ENCODE data around the gene ZSWIM4.

ZSWIM4 gene

GRCh38 chr19:13835791-13836723 is 40.8 kb downstream of the ZSWIM4 start:
- no peak for DNase-seq (ENCODE audit: low read depth)

GRCh38 chr19:13838435-13839129 is 43.3 kb downstream of the ZSWIM4 start:
- no peak for DNase-seq (ENCODE audit: low read depth)

- DNase-seq (ENCODE audit: low read depth) = peak; percentile 71
These were observed 44.1 kb downstream of the ZSWIM4 start for GRCh38 chr19:13839130-13839937.

- no peak for DNase-seq (ENCODE audit: low read depth)
These were observed 44.7 kb downstream of the ZSWIM4 start for GRCh38 chr19:13839938-13840304.

GRCh38 chr19:13840305-13841085 is 45.3 kb downstream of the ZSWIM4 start:
- no peak for DNase-seq (ENCODE audit: low read depth)

- no peak for DNase-seq (ENCODE audit: low read depth)
These were observed 46.1 kb downstream of the ZSWIM4 start for GRCh38 chr19:13841086-13841961.

- no peak for DNase-seq (ENCODE audit: low read depth)
These were observed 46.7 kb downstream of the ZSWIM4 start for GRCh38 chr19:13841962-13842290.

GRCh38 chr19:13842291-13843103 is 47.3 kb downstream of the ZSWIM4 start:
- DNase-seq (ENCODE audit: low read depth) = peak; percentile 56

- no peak for DNase-seq (ENCODE audit: low read depth)
These were observed 48.1 kb downstream of the ZSWIM4 start for GRCh38 chr19:13843104-13843921.

GRCh38 chr19:13844130-13844631 is 48.9 kb downstream of the ZSWIM4 start:
- no peak for DNase-seq (ENCODE audit: low read depth)

GRCh38 chr19:13846557-13847406 is 51.5 kb downstream of the ZSWIM4 start:
- DNase-seq (ENCODE audit: low read depth) = peak; percentile 90

GRCh38 chr19:13847407-13848339 is 52.4 kb downstream of the ZSWIM4 start:
- DNase-seq (ENCODE audit: low read depth) = peak; percentile 78

GRCh38 chr19:13848340-13848677 is 53.1 kb downstream of the ZSWIM4 start:
- no peak for DNase-seq (ENCODE audit: low read depth)

- DNase-seq (ENCODE audit: low read depth) = no peak
These were observed 53.8 kb downstream of the ZSWIM4 start for GRCh38 chr19:13848798-13849676.

- DNase-seq (ENCODE audit: low read depth) = peak; percentile 60
These were observed 55.0 kb downstream of the ZSWIM4 start for GRCh38 chr19:13849991-13850909.

Data from activated T-helper 1 cell treated with Interleukin-2 at 50 U/mL for 16 hours (primary cell).